Fibroblast of skin of back (primary cell): ENCODE measurements around the gene EFEMP2. TPM values are rescaled to one million over a fixed set of nuclear protein-coding genes. Genes with fewer than 3 reads are reported as not detected.

Experiments used
- DNase-seq: peaks from one replicate; pipeline ENCODE4 v3.0.0-alpha.2; 2013
- polyA plus RNA-seq, 2 experiments: library from polyadenylated mRNA; unstranded; fragments of 120-200 nt; gene quantifications; one replicate each; pipeline ENCODE4 v1.2.1, GENCODE V29; 2013; ENCODE audit not compliant: insufficient read length in 2 of 2

EFEMP2 gene
- 334 TPM for polyA plus RNA-seq (2013, experiment 1 of 2; ENCODE audit: insufficient read length)
- polyA plus RNA-seq (2013, experiment 2 of 2; ENCODE audit: insufficient read length), result 364 TPM

- peak; percentile 76 for DNase-seq
These were observed at the start of gene EFEMP2 for GRCh38 chr11:65872586-65873317. Gene EFEMP2 (minus strand): TSS chr11:65872800. CDS start chr11:65872354, 446 bp downstream.

- no peak for DNase-seq
These were observed 49.3 kb upstream of the EFEMP2 start for GRCh38 chr11:65921876-65922275.

DNA sequence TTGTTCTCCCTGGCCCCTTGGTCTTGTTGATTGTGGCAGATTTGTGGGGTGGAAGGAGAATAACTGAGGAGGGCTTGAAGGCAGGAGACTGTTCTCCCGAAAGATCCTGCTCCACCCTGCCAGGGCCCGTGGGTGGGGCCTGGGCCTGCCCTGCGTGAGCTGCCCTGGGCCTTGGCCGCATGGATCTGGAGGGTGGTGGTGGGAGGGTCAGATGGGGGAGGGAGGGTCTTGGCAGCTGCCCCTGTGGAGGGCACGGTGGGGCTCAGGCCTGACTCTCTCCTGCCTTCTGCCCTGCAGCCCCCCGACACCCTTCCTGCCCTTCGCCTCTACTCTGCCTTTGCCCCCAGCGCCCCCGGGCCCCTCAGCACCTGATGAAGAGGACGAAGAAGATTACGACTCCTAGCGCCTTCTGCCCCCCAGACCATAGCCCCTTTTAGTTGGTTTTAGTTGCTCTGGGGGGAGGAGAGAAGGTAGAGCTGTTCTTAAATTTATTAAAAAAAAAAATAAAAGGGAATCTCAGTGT lies 48.5 kb upstream of the EFEMP2 start:
- no peak for DNase-seq

- no peak for DNase-seq
These were observed 47.8 kb upstream of the EFEMP2 start for GRCh38 chr11:65920372-65920802.

DNA sequence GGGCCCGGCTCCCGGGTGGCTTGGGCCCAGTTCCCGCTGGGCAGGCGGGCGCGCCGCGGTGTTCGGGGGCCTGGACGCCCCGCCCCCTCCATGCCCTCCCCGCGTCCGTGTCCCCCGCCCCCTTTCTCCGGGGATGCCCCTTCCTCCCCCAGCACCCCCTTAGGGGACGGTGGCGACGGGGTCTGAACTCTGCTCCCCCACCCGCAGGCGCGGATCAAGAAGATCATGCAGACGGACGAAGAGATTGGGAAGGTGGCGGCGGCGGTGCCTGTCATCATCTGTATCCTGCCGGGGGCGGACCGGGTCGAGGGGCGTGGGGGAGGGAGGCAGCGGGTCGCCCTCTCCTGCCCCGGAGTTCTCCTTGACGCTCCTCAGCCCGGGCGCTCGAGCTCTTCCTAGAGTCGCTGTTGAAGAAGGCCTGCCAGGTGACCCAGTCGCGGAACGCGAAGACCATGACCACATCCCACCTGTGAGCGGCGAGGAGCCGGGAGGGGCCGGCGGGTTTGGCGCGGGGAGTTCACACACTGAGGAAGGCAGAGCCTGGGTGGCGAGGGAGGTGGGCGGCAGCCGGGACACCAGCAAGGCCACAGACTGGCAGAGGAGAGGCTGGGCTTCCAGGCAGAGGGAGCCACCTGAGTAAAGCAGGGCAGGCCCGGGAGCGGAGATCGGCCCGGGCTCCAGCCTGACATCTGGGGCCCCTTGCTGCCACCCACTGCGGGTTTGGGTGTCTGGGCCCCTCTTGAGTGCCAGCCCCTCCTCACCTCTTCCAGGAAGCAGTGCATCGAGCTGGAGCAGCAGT lies 47.2 kb upstream of the EFEMP2 start:
- peak; percentile 21 for DNase-seq

DNA sequence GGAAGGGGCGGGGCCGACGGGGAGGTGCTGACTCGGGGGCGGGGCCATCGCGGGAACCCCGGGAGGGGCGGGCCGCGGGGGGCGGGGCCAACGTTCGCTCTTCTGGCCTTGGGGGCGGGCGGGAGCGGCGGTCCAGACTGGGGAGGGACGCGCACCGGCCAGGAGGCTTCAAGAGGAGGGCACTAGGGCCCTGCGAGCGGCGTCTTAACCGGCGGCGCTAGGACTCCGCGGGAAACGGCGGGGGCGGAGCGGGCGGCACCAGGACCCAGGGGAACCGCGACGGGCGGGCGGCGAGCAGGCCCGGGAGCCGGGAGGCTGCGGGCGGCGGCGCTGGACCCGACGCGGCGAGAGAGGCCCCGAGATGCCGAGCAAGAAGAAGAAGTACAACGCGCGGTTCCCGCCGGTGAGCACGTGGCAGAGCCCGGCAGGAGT lies 46.6 kb upstream of the EFEMP2 start, which contains the start of gene DRAP1:
Gene DRAP1, plus strand, starts transcription at position 286 of the 432 bp plus-strand sequence. Its CDS starts 76 bp downstream, at position 362.
- peak; percentile 98 for DNase-seq

GRCh38 chr11:65918211-65919140 lies 45.9 kb upstream of the EFEMP2 start, which contains the start of gene C11orf68:
Gene C11orf68 (minus strand): TSS chr11:65919062. CDS start chr11:65919031, 31 bp downstream.
- DNase-seq, result no peak

GRCh38 chr11:65917434-65918210 lies 45.0 kb upstream of the EFEMP2 start:
- no peak for DNase-seq

DNA sequence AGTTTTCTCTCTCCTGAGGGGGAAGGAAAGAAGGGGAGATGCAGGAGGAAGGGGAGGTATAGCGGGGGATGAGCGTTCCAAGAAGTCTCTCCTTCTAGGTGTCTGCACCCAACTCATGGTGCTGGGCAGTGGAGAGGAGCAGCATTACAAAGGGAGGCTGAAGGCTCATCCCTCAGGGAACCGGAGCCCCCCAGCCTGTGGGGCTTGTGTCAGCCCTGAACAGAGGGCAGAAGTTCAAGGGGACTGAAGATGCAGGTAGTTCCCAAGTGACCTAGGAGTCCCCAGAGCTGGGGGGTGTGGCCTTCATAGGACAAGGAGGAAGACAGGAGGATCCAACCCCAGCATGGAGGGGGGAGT lies 44.5 kb upstream of the EFEMP2 start:
- no peak for DNase-seq

GRCh38 chr11:65916391-65916790 lies 43.8 kb upstream of the EFEMP2 start:
- no peak for DNase-seq

- peak; percentile 99 for DNase-seq
These were observed 43.2 kb upstream of the EFEMP2 start for GRCh38 chr11:65915821-65916251.

DNA sequence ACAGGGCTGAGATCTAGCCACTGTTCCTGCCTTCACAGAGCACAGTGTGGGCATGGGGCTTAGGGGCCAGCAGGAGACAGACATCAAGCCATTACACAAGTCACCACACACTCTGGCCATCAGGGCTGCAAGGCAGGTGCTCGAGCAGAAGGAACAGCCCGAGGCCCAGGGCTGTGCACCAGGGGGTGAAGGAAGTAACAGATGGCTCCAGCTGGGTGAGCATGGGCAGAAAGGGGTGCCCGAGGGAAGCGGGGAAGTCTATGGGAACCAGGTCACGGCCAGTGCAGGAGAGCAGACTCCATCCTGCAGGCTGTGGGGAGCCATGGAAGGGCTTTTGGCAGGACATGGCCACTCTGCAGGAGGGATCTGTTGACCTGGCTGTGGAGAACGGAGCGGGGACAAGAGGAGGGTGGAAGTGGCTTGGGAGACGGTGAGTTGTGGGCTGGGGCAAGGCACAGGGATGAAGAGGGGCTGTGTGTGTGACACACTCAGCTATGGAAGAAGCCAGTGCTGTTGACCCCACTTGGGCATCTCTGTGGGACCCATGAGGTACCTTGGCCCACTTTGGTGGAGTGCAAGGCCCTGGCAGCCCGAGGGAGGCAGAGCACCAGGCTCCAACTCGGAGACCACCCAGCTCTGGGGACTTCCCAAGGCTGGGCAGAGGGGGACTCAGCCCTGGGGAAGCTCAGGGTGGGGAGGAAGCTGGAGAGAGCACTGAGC lies 42.7 kb upstream of the EFEMP2 start:
- no peak for DNase-seq

DNA sequence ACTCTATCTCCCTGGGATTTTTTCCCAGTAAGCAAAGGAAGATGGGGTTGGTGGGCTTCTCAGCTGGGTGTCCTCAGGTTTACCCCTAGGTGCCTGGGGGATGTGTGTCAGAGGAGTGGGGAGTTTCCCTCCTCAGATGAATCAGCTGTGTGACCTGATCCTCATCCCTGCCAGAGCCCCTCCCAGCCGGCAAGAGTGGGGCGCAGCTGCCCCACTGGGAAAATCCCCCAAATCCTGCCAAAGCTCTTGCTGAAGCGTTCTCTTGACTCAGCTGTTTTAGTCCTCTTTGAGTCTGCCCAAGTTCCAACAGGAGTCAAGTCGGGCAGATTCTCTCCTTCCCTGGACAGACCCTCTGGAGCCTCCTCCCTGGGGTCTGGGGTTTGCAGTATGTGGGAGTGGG lies 40.2 kb upstream of the EFEMP2 start:
- peak; percentile 58 for DNase-seq

DNA sequence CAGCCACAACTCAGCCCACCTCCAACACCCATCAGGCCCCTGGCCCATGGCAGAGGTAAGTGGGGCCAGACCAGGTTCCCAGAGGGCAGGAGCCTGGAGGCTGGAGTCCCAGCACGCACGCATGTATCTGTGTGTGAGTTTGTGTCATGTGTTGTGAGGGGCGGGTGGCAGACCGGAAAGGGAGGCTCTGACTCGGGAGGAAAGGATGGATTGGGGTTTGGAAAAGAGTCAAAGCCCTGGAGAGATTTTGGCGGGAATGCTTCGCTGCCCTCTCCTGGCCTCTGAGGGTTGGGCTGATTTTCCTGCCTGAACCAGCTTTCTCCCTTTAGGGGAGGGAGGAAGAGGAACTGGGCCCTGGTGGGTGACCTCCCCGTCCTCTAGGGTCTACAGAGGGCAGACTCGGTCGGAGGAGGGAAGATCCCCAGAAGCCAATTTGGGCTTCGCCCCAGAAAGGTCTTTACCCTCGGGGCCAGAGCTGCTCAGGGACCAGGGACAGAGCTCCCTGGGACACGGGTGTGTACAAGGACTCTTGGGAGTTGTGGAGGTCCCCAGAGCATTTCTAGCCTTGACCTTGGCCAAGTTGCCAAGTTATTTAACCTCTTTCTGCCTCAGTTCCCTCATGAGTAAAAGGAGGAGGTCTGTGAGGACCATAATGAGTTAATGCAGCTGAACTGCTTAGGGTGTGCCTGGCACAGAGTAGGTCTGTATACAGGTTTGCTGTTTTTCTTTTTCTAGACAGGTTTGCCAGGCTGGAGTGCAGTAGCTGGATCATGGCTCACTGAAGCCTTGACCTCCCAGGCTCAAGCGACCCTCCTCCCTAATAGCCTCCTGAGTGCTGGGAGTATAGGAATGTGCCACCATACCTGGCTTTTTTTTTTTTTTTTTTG lies 39.3 kb upstream of the EFEMP2 start:
- DNase-seq, result peak; percentile 97

DNA sequence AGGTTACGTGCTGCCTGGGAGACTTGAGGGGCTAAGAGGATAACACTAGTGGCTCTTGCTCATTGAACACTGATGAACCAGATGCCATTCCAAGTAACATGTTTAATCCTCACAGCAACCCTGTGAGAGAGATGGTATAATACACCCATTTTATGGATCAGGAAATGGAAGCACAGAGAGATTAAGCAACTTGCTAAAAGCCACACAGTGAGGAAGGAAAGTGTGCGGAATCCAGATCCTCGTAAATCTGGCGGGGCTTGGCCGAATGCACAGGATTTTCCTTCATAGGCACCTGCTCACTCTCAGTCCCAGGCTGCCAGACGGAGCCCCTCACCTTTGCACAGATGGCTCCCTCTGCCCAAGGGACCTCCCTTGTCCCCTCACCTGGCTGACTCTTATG lies 35.3 kb upstream of the EFEMP2 start:
- no peak for DNase-seq

- DNase-seq, result peak; percentile 67
These were observed 34.0 kb upstream of the EFEMP2 start for GRCh38 chr11:65906602-65907001.

- no peak for DNase-seq
These were observed 31.1 kb upstream of the EFEMP2 start for GRCh38 chr11:65903715-65904114.

DNA sequence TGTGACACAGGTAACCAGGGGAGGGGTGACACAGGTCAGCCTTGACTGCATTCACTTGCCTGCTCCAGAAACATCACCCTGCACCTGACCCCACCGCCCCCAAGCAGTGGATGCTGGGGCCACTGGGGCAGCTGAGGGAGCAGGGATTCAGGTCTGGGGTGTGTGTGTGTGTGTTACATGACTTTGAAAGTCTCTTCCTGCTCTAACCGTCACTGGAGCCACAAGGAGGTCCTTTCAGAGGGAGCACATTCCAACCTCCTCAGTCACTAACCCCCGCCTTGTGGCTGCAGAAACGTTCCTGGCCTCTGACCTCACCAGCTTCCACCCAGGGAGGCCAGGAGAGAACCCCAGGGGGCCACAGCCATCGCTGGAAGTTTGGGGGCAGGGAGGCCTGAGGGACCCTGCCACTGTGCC lies 30.5 kb upstream of the EFEMP2 start:
- DNase-seq, result peak; percentile 98

DNA sequence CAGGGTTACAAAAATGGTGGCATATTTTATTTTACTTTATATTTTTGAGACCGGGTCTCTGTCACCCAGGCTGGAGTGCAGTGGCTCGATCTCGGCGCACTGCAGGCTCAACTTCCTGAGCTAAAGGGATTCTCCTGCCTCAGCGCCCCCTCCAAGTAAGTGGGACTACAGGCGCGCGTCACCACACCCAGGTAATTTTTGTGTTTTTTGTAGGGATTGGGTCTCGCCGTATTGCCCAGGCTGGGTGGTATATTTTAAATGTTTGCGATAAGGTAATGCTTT lies 28.2 kb upstream of the EFEMP2 start:
- no peak for DNase-seq
